ENCODE data around the gene SP3. TPM values are rescaled to one million over a fixed set of nuclear protein-coding genes. Genes with fewer than 3 reads are reported as not detected.

SP3 gene
- total RNA-seq, 2 experiments from 2014 or later = 115 to 150 TPM

GRCh38 chr2:173993459-173993858, 28.3 kb upstream of the SP3 start:
- Histone ChIP-seq H2AFZ (ENCODE audit: low read length) (no peak overlapping the region), H4K20me1 (ENCODE audit: insufficient read depth, low read length) (no peaks in the 10 kb centered on the region), H3K4me3 (ENCODE audit: low read depth, low read length, poor library complexity, severe bottlenecking) (no peak overlapping the region), H3K36me3 (ENCODE audit: insufficient read depth, low read length) (no peaks in the 10 kb centered on the region), H3K9me3 (ENCODE audit: low read length) (no peaks in the 10 kb centered on the region), H3K27ac (ENCODE audit: low read depth, low read length, poor library complexity, severe bottlenecking) (no peak overlapping the region), H3K9me2 (ENCODE audit: insufficient read depth, low read length) (no peaks in the 10 kb centered on the region), H3K4me2 (ENCODE audit: low read length) (no peak overlapping the region), H3K79me2 (ENCODE audit: insufficient read depth, low read depth, low read length) (no peaks in the 10 kb centered on the region), H3K4me1 (ENCODE audit: insufficient read depth, low read length, poor library complexity, severe bottlenecking) (peaks cover 57% of the 10 kb centered on the region)
- intact Hi-C loops (cut with micrococcal nuclease; ENCODE audit: unreplicated experiment) = no loop called here
- CTCF ChIA-PET (ENCODE audit: unreplicated experiment) = no interaction called here
- no peak for DNase-seq (ENCODE audit: low spot score)
- POLR2A ChIA-PET = interaction anchor here (0.6 kb wide), 1 partner anchor 18 kb away, joined by 3 read pairs; no protein-coding TSS in a partner anchor
- TF ChIP-seq CTCF (conservative IDR thresholded peaks at IDR 0.05; ENCODE audit: low read length) = no peak
- TF ChIP-seq EZH2phosphoT487 (IDR thresholded peaks at IDR 0.05; ENCODE audit: borderline replicate concordance, low read depth, low read length) = no peak
- no TSS peak for BruUV-seq (replicated peaks)

GRCh38 chr2:173991856-173992588, 26.8 kb upstream of the SP3 start:
- H4K20me1 ChIP-seq (ENCODE audit: insufficient read depth, low read length) = no peaks in the 10 kb centered on the region
- no peaks in the 10 kb centered on the region for H3K9me3 ChIP-seq (ENCODE audit: low read length)
- H3K9me2 ChIP-seq (ENCODE audit: insufficient read depth, low read length) = no peaks in the 10 kb centered on the region
- peaks cover 50% of the 10 kb centered on the region for H3K4me1 ChIP-seq (ENCODE audit: insufficient read depth, low read length, poor library complexity, severe bottlenecking)
- peak overlapping the region; percentile 1 for H3K4me3 ChIP-seq (ENCODE audit: low read depth, low read length, poor library complexity, severe bottlenecking)
- peak overlapping the region; percentile 54 for H3K4me2 ChIP-seq (ENCODE audit: low read length)
- ChIA-PET POLR2A (interaction anchor here (1.5 kb wide), 2 partner anchors 30 to 43 kb away, joined by 4 to 5 read pairs; no protein-coding TSS in a partner anchor), CTCF (ENCODE audit: unreplicated experiment) (no interaction called here)
- DNase-seq (ENCODE audit: low spot score) = no peak
- TF ChIP-seq CTCF (conservative IDR thresholded peaks at IDR 0.05; ENCODE audit: low read length) = no peak
- TF ChIP-seq EZH2phosphoT487 (IDR thresholded peaks at IDR 0.05; ENCODE audit: borderline replicate concordance, low read depth, low read length) = no peak
- H3K27ac ChIP-seq (ENCODE audit: low read depth, low read length, poor library complexity, severe bottlenecking) = peak overlapping the region; percentile 24
- intact Hi-C loops (cut with micrococcal nuclease; ENCODE audit: unreplicated experiment) = no loop called here
- no peaks in the 10 kb centered on the region for H3K36me3 ChIP-seq (ENCODE audit: insufficient read depth, low read length)
- BruUV-seq (replicated peaks) = no TSS peak
- H2AFZ ChIP-seq (ENCODE audit: low read length) = peak overlapping the region; percentile 82; the same call in 1 of the 2 replicates
- H3K79me2 ChIP-seq (ENCODE audit: insufficient read depth, low read depth, low read length) = no peaks in the 10 kb centered on the region
